Endothelial cell (in vitro differentiated cells): ENCODE results near the gene TCERG1L. TPM values are rescaled to one million over a fixed set of nuclear protein-coding genes. Genes with fewer than 3 reads are reported as not detected.

Experiments
- DNase-seq: peaks from one replicate; pipeline ENCODE4 v3.0.0; 2021; ENCODE audit warnings: low spot score
- H3K27ac Mint-ChIP-seq: one replicate; pipeline ENCODE4 v1.8.0; 2021; ENCODE audit warnings: mixed read lengths, inconsistent platforms; ENCODE audit not compliant: unreplicated experiment
- H3K27me3 Mint-ChIP-seq: one replicate; pipeline ENCODE4 v1.8.0; 2021; ENCODE audit warnings: mild to moderate bottlenecking, moderate library complexity, mixed read lengths, inconsistent platforms; ENCODE audit not compliant: unreplicated experiment
- H3K36me3 Mint-ChIP-seq: one replicate; pipeline ENCODE4 v1.8.0; 2021; ENCODE audit warnings: mild to moderate bottlenecking, low read depth, mixed read lengths, inconsistent platforms; ENCODE audit not compliant: unreplicated experiment
- H3K4me1 Mint-ChIP-seq: one replicate; pipeline ENCODE4 v1.8.0; 2021; ENCODE audit warnings: mild to moderate bottlenecking, mixed read lengths, inconsistent platforms; ENCODE audit not compliant: unreplicated experiment
- H3K4me3 Mint-ChIP-seq: one replicate; pipeline ENCODE4 v1.8.0; 2021; ENCODE audit warnings: mild to moderate bottlenecking, mixed read lengths, inconsistent platforms; ENCODE audit not compliant: unreplicated experiment
- H3K9me3 Mint-ChIP-seq: one replicate; pipeline ENCODE4 v1.8.0; 2021; ENCODE audit warnings: mixed read lengths, inconsistent platforms; ENCODE audit not compliant: unreplicated experiment
- total RNA-seq: library from RNA; stranded (reverse); fragmentation: NEBNext Ultra II Directional; extraction: Animal tissue kit (Norgen Biotek cat#: 25700); gene quantifications from one replicate; pipeline ENCODE4 v1.2.1, GENCODE V29; 2021; ENCODE audit not compliant: unreplicated experiment
- TF ChIP-seq, protein P1 (sequence below): fragments of 200-600 bp; sonication (generic); IDR thresholded peaks from one replicate; pipeline ENCODE4 v1.5.0; 2021; ENCODE audit warnings: antibody characterized with exemption; ENCODE audit not compliant: unreplicated experiment

TCERG1L gene
- total RNA-seq, 1 donor from 2014 or later: not detected

DNA sequence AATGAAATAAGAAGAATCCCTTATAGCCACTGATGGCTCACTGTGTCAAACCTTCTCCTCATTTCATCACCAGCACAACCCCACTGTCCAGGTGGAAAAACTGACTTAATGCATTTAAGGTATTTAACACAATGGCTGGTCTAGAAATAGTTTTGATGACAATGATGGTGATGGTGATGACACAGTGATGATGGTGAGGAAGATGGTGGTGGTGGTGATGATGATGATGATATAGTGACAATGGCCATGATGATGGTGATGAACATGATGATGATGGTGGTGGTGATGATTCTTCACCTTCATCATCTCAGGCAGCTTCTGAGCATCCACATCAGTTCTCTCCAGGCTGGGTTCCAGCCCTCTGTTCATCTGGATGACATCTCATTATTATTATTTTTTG, 186.6 kb downstream of the TCERG1L start:
- DNase-seq: no peak
- Mint-ChIP-seq H3K4me1 (no peaks in the 10 kb centered on the region), H3K4me3 (no peak overlapping the region), H3K9me3 (peaks cover 56% of the 10 kb centered on the region), H3K27ac (no peak overlapping the region), H3K27me3 (peaks cover 6% of the 10 kb centered on the region), H3K36me3 (peaks cover 6% of the 10 kb centered on the region)
- TF ChIP-seq, protein P1, sequence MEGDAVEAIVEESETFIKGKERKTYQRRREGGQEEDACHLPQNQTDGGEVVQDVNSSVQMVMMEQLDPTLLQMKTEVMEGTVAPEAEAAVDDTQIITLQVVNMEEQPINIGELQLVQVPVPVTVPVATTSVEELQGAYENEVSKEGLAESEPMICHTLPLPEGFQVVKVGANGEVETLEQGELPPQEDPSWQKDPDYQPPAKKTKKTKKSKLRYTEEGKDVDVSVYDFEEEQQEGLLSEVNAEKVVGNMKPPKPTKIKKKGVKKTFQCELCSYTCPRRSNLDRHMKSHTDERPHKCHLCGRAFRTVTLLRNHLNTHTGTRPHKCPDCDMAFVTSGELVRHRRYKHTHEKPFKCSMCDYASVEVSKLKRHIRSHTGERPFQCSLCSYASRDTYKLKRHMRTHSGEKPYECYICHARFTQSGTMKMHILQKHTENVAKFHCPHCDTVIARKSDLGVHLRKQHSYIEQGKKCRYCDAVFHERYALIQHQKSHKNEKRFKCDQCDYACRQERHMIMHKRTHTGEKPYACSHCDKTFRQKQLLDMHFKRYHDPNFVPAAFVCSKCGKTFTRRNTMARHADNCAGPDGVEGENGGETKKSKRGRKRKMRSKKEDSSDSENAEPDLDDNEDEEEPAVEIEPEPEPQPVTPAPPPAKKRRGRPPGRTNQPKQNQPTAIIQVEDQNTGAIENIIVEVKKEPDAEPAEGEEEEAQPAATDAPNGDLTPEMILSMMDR: no peak

DNA sequence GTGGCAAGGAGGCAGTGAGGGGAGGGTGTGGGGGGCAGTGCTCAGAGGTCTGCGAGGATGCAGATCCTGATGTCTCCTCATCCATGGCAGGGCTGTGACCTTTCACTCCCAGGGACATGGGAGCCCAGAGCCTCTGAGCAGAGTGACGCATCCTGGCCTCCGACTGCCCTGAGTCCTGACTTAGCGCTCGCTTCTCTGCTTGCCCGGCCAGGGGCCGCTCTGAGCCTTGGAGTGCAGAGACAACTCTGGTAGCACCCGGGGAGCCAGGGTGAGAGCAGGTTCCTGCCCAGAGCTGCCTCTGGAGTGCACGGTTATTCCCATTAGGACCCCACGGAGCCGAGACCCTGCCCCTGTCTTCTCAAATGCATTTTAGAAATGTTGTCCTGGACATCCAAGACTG, 188.0 kb downstream of the TCERG1L start:
- peaks cover 8% of the 10 kb centered on the region for H3K36me3 Mint-ChIP-seq
- TF ChIP-seq, protein P1: no peak
- H3K4me3 Mint-ChIP-seq: no peak overlapping the region
- H3K4me1 Mint-ChIP-seq: no peaks in the 10 kb centered on the region
- H3K27ac Mint-ChIP-seq: no peak overlapping the region
- H3K9me3 Mint-ChIP-seq: peaks cover 50% of the 10 kb centered on the region
- peaks cover 6% of the 10 kb centered on the region for H3K27me3 Mint-ChIP-seq
- DNase-seq: no peak

DNA sequence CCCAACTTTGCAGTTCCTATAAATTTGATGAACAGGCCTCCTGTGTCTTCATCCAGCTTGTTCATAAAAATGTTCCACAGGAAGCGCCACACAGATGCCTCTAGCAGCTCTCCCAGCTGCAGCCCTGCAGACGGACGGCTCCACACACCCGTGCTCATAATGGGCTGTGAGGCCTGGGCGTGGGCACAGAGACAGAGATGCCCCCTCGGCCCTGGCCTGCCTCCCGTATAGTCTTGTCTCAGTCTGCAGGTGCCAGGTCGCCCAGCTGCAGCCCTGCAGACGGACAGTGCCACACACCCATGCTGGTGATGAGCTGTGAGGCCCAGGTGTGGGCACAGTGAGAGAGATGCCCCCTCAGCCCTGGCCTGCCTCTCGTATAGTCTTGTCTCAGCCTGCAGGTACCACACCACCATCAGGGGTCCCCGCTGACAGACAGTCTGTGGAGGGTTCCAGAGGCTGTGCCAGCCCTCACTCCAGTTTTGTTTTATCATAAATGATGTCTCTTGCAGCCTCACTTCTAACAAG, 189.9 kb downstream of the TCERG1L start:
- DNase-seq: no peak
- H3K36me3 Mint-ChIP-seq: peaks cover 11% of the 10 kb centered on the region
- H3K9me3 Mint-ChIP-seq: peaks cover 42% of the 10 kb centered on the region
- TF ChIP-seq, protein P1: no peak
- no peaks in the 10 kb centered on the region for H3K4me1 Mint-ChIP-seq
- no peak overlapping the region for H3K4me3 Mint-ChIP-seq
- H3K27ac Mint-ChIP-seq: no peak overlapping the region
- H3K27me3 Mint-ChIP-seq: peaks cover 13% of the 10 kb centered on the region

DNA sequence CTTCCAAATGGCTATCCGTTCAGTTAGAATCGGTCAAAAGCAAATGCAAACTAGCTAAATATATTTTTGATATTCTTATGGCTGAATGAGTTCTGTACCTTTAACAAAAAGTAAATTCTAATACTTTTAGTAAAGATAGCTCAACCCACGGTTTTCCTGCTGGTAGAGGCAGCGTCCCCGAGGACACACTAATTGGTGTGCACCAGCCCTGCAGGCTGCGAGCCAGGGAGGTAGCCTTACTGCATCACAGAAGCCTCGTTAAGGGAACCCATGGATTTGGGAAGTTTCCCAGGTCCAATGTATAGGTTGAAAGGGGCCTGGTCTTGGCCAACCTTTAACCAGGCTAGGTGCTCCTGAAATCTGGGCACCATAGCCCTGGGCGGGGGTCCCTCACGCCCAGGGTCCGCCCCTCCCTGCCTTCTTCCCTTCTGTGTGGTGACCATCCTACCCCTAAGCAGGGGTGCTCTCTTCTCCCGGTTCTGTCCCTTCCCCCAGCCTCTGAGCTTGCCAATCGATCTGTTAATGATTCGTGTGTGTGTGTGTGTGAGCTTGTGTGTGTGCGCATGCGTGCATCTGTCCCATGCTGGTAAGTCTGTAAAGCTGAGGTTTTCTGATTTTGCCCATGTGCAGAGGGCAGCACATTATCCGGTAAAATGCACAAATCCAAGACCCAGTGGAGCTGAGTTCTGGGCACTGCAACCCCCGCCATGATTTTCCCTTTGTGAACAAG, 191.7 kb downstream of the TCERG1L start:
- H3K9me3 Mint-ChIP-seq: peaks cover 34% of the 10 kb centered on the region
- TF ChIP-seq, protein P1: no peak
- H3K36me3 Mint-ChIP-seq: peaks cover 7% of the 10 kb centered on the region
- no peak for DNase-seq
- H3K4me1 Mint-ChIP-seq: no peaks in the 10 kb centered on the region
- H3K4me3 Mint-ChIP-seq: no peak overlapping the region
- H3K27me3 Mint-ChIP-seq: peaks cover 13% of the 10 kb centered on the region
- H3K27ac Mint-ChIP-seq: no peak overlapping the region
